Mesenteric fat pad (tissue), 1 donor: ENCODE results near the gene CYP51A1. TPM values are rescaled to one million over a fixed set of nuclear protein-coding genes. Genes with fewer than 3 reads are reported as not detected.

Experiments used
- total RNA-seq: library from RNA; stranded (reverse); fragmentation: NEBNext Ultra II Directional; extraction: Animal tissue kit (Norgen Biotek cat#: 25700); gene quantifications from one replicate; pipeline ENCODE4 v1.2.1, GENCODE V29; 2021
- donor health status: DM: yes; HTN: yes; CAD: no.

The CYP51A1 gene
- total RNA-seq, 1 donor from 2014 or later = 36.6 TPM

Other genes with a start within 250 kb of the CYP51A1 start
- gene AKAP9, start 193.6 kb downstream of the CYP51A1 start, total RNA-seq = 42.6 TPM
- not detected for gene LRRD1, start 44.7 kb upstream of the CYP51A1 start, total RNA-seq
- gene KRIT1, start 111.4 kb upstream of the CYP51A1 start, total RNA-seq = 29.0 TPM
- gene ANKIB1, start 111.5 kb upstream of the CYP51A1 start, total RNA-seq = 66.9 TPM